Breast epithelium (tissue), 3 donors: ENCODE measurements around the gene BRSK1.

Experiments
- CTCF ChIP-seq, 3 donors: fragments of 450-650 bp; IDR thresholded peaks; one replicate each; pipeline ENCODE4 v1.5.1; 2016 to 2017; ENCODE audit warnings: antibody characterized with exemption in 3 of 3, mild to moderate bottlenecking in 3 of 3, moderate library complexity in 3 of 3
- POLR2A ChIP-seq: fragments of 450-650 bp; IDR thresholded peaks from one replicate; pipeline ENCODE4 v1.6.1; 2016; ENCODE audit warnings: antibody characterized with exemption, mild to moderate bottlenecking, moderate library complexity
- POLR2AphosphoS5 ChIP-seq, 3 donors: sonication (generic); formaldehyde crosslinking; IDR thresholded peaks; one replicate each; pipeline ENCODE4 v1.6.1; 2017; ENCODE audit warnings: antibody characterized with exemption in 3 of 3

- TF ChIP-seq CTCF (IDR thresholded peaks at IDR 0.05) (no peak), POLR2A (no peak), POLR2AphosphoS5 (IDR thresholded peaks at IDR 0.05) (no peak)
Measured at GRCh38 chr19:55322204-55322885, 38.5 kb downstream of the BRSK1 start.
